Panc1 (cell line): ENCODE results near the gene ITGB8. TPM values are rescaled to one million over a fixed set of nuclear protein-coding genes. Genes with fewer than 3 reads are reported as not detected.

Experiments
- ATAC-seq: fragments of 200-7000 bp; cut with Tn5 transposase; 2 replicates; pipeline ENCODE4 v1.9.1; 2020; ENCODE audit warnings: mild to moderate bottlenecking, moderate library complexity
- BruUV-seq: library from RNA; stranded (reverse); fragments of 400-500 nt; replicated peaks from 2 replicates; lab custom pipeline; 2021; lab: Mats Ljungman, UMichigan
- CTCF ChIA-PET: fragments of 300-600 bp; sonication (Branson Sonifier 250); formaldehyde crosslinking; loops from one replicate; lab custom pipeline; 2022; ENCODE audit warnings: antibody characterized with exemption; lab: Charles Lee
- POLR2A ChIA-PET: fragments of 300-600 bp; sonication (Branson Sonifier 250); formaldehyde crosslinking; loops from one replicate; lab custom pipeline; 2022; ENCODE audit warnings: antibody characterized with exemption; lab: Charles Lee
- DNase-seq: peaks from one replicate; pipeline ENCODE4 v3.0.0-alpha.2; 2010; ENCODE audit warnings: low read depth, low spot score
- H3K27ac ChIP-seq: 2 replicates; pipeline ENCODE4 v1.5.1; 2011; ENCODE audit warnings: mild to moderate bottlenecking, low read length, inconsistent platforms
- H3K27me3 ChIP-seq: fragments of 200-500 bp; sonication (Bioruptor generic); 2 replicates; pipeline ENCODE4 v1.6.0; 2014; ENCODE audit warnings: low read length, inconsistent platforms; ENCODE audit not compliant: control insufficient read depth, insufficient read depth
- H3K36me3 ChIP-seq: fragments of 200-500 bp; sonication (Bioruptor generic); 2 replicates; pipeline ENCODE4 v1.5.1; 2014; ENCODE audit warnings: inconsistent platforms, mild to moderate bottlenecking, low read length, moderate library complexity; ENCODE audit not compliant: control insufficient read depth, insufficient read depth
- H3K4me1 ChIP-seq: 2 replicates; pipeline ENCODE4 v1.5.1; 2011; ENCODE audit warnings: inconsistent platforms, mild to moderate bottlenecking, low read length, moderate library complexity; ENCODE audit not compliant: control insufficient read depth, insufficient read depth
- H3K4me3 ChIP-seq, 2 experiments: 2 replicates each; pipeline ENCODE4 v1.5.1; 2011 to 2012; ENCODE audit warnings: low read depth in 2 of 2, low read length in 2 of 2, mild to moderate bottlenecking in 2 of 2, inconsistent platforms in 1 of 2, moderate library complexity in 1 of 2
- H3K9me3 ChIP-seq: fragments of 200-500 bp; sonication (Bioruptor generic); 2 replicates; pipeline ENCODE4 v1.5.1; 2014; ENCODE audit warnings: low read depth, mild to moderate bottlenecking, inconsistent platforms, low read length, moderate library complexity; ENCODE audit not compliant: control insufficient read depth, insufficient read depth
- POLR2AphosphoS5 ChIP-seq: IDR thresholded peaks from 2 replicates; pipeline ENCODE4 v1.6.1; 2012; ENCODE audit warnings: mild to moderate bottlenecking, low read depth, low read length, moderate library complexity
- REST ChIP-seq, 2 experiments: IDR thresholded peaks; 2 replicates each; pipeline ENCODE4 v1.6.1; 2011 to 2012; ENCODE audit warnings: low read depth in 2 of 2, control low read depth in 1 of 2, low read length in 1 of 2, mild to moderate bottlenecking in 1 of 2, moderate library complexity in 1 of 2; ENCODE audit not compliant: insufficient read depth in 1 of 2
- SIN3A ChIP-seq: IDR thresholded peaks from 2 replicates; pipeline ENCODE4 v1.6.1; 2012; ENCODE audit warnings: low read depth, mild to moderate bottlenecking, low read length, moderate library complexity, borderline replicate concordance; ENCODE audit not compliant: insufficient read depth
- TCF7L2 ChIP-seq: IDR thresholded peaks from 2 replicates; pipeline ENCODE4 v1.6.1; 2011; ENCODE audit warnings: mild to moderate bottlenecking, low read depth, low read length, inconsistent platforms
- in situ Hi-C: cut with HindIII; loops from 2 replicates; pipeline ENCODE4 v1.10.0; 2016; ENCODE audit warnings: low sequenced_read_pairs, low pct_unique_long_range_greater_than_20kb
- intact Hi-C: fragments of 100-400 bp; cut with micrococcal nuclease; formaldehyde crosslinking; loops from one replicate; pipeline ENCODE4 v1.10.0; 2022; ENCODE audit not compliant: unreplicated experiment
- total RNA-seq: library from RNA; stranded (reverse); gene quantifications from one replicate; pipeline ENCODE4 v1.2.1, GENCODE V29; 2021; ENCODE audit not compliant: unreplicated experiment
- TF ChIP-seq, protein P1 (sequence below): fragments of 450-650 bp; IDR thresholded peaks from 2 replicates; pipeline ENCODE4 v1.5.1; 2017; ENCODE audit warnings: mild to moderate bottlenecking

Gene ITGB8
- total RNA-seq, 1 experiment from 2014 or later = 4.9 TPM

GRCh38 chr7:20441991-20442441 lies 111.3 kb downstream of the ITGB8 start:
- intact Hi-C loops (no loop called here), in situ Hi-C loops (no loop called here)
- H3K27ac ChIP-seq = no peak overlapping the region
- no peaks in the 10 kb centered on the region for H3K27me3 ChIP-seq
- no peaks in the 10 kb centered on the region for H3K9me3 ChIP-seq
- no TSS peak for BruUV-seq
- no peaks in the 10 kb centered on the region for H3K4me1 ChIP-seq
- no peak overlapping the region for H3K4me3 ChIP-seq
- TF ChIP-seq, protein P1, sequence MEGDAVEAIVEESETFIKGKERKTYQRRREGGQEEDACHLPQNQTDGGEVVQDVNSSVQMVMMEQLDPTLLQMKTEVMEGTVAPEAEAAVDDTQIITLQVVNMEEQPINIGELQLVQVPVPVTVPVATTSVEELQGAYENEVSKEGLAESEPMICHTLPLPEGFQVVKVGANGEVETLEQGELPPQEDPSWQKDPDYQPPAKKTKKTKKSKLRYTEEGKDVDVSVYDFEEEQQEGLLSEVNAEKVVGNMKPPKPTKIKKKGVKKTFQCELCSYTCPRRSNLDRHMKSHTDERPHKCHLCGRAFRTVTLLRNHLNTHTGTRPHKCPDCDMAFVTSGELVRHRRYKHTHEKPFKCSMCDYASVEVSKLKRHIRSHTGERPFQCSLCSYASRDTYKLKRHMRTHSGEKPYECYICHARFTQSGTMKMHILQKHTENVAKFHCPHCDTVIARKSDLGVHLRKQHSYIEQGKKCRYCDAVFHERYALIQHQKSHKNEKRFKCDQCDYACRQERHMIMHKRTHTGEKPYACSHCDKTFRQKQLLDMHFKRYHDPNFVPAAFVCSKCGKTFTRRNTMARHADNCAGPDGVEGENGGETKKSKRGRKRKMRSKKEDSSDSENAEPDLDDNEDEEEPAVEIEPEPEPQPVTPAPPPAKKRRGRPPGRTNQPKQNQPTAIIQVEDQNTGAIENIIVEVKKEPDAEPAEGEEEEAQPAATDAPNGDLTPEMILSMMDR = no peak
- no peak for TF ChIP-seq SIN3A
- CTCF ChIA-PET = no interaction called here
- DNase-seq (no peak), ATAC-seq (no peak)
- no peaks in the 10 kb centered on the region for H3K36me3 ChIP-seq
- POLR2A ChIA-PET = no interaction called here

GRCh38 chr7:20442951-20443350 lies 112.3 kb downstream of the ITGB8 start:
- DNase-seq (no peak), ATAC-seq (no peak)
- Histone ChIP-seq H3K27me3 (no peaks in the 10 kb centered on the region), H3K27ac (no peak overlapping the region), H3K4me3 (no peak overlapping the region), H3K4me1 (no peaks in the 10 kb centered on the region), H3K36me3 (no peaks in the 10 kb centered on the region), H3K9me3 (no peaks in the 10 kb centered on the region)
- no peak for TF ChIP-seq REST (IDR thresholded peaks at IDR 0.05; ENCODE audit: insufficient read depth in 1 of 2, low read depth in 2 of 2, low read length in 1 of 2)
- no peak for TF ChIP-seq POLR2AphosphoS5
- TF ChIP-seq SIN3A = no peak
- TF ChIP-seq TCF7L2 = no peak
- TF ChIP-seq, protein P1 = no peak
- POLR2A ChIA-PET = no interaction called here
- no TSS peak for BruUV-seq
- in situ Hi-C loops = no loop called here
- CTCF ChIA-PET = no interaction called here
- intact Hi-C loops = no loop called here
